ENCODE measurements around the gene S100A14.

- TF ChIP-seq, protein P1, sequence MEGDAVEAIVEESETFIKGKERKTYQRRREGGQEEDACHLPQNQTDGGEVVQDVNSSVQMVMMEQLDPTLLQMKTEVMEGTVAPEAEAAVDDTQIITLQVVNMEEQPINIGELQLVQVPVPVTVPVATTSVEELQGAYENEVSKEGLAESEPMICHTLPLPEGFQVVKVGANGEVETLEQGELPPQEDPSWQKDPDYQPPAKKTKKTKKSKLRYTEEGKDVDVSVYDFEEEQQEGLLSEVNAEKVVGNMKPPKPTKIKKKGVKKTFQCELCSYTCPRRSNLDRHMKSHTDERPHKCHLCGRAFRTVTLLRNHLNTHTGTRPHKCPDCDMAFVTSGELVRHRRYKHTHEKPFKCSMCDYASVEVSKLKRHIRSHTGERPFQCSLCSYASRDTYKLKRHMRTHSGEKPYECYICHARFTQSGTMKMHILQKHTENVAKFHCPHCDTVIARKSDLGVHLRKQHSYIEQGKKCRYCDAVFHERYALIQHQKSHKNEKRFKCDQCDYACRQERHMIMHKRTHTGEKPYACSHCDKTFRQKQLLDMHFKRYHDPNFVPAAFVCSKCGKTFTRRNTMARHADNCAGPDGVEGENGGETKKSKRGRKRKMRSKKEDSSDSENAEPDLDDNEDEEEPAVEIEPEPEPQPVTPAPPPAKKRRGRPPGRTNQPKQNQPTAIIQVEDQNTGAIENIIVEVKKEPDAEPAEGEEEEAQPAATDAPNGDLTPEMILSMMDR (conservative IDR thresholded peaks at IDR 0.05): no peak
- no peak for TF ChIP-seq ZFX (IDR thresholded peaks at IDR 0.05)
Observed at GRCh38 chr1:153623101-153623500, 7.0 kb upstream of the S100A14 start.

Measured in C4-2B (cell line).